SK-N-SH (cell line): ENCODE results near the gene LRRC42. TPM values are rescaled to one million over a fixed set of nuclear protein-coding genes. Genes with fewer than 3 reads are reported as not detected.

ENCODE experiments used
- CTCF ChIA-PET: fragments of 300-600, 350-600 bp; formaldehyde crosslinking; extraction: SDS; loops from one replicate; lab custom pipeline; 2021; lab: Yijun Ruan, JAX
- POLR2A ChIA-PET: fragments of 350-600 bp; sonication (Branson Sonifier 250); formaldehyde crosslinking; extraction: SDS; loops from one replicate; lab custom pipeline; 2020; ENCODE audit warnings: antibody characterized with exemption, inconsistent platforms; lab: Yijun Ruan, JAX
- DNase-seq: peaks from one replicate; pipeline ENCODE4 v3.0.0; 2012
- H2AFZ ChIP-seq: fragments of 200-600 bp; sonication (generic); 2 replicates; pipeline ENCODE4 v1.8.1; 2016; ENCODE audit warnings: antibody characterized with exemption, mild to moderate bottlenecking, low read depth
- H3F3A ChIP-seq: fragments of 200-600 bp; sonication (generic); replicated peaks from 2 replicates; pipeline ENCODE3; 2016; ENCODE audit warnings: antibody characterized with exemption, mild to moderate bottlenecking; ENCODE audit not compliant: insufficient read depth
- H3K27ac ChIP-seq, 2 experiments: fragments of 200-500 bp in 1 of 2; fragments of 200-600 bp in 1 of 2; sonication (Bioruptor generic) in 1 of 2; sonication (generic), shearing (Covaris generic) in 1 of 2; 2 replicates each; pipeline versions ENCODE4 v1.5.1 to v1.6.1; 2014 to 2016; ENCODE audit warnings: low read depth in 2 of 2, inconsistent platforms in 1 of 2, low read length in 1 of 2, mild to moderate bottlenecking in 1 of 2, mixed read lengths in 1 of 2
- H3K27me3 ChIP-seq: fragments of 200-600 bp; sonication (generic), shearing (Covaris generic); 2 replicates; pipeline ENCODE4 v1.6.1; 2016; ENCODE audit warnings: mixed run types; ENCODE audit not compliant: insufficient read depth
- H3K36me3 ChIP-seq, 2 experiments: fragments of 200-500 bp in 1 of 2; fragments of 200-600 bp in 1 of 2; sonication (Bioruptor generic) in 1 of 2; sonication (generic) in 1 of 2; replicated peaks in 1 of 2; 2 replicates each; pipeline versions ENCODE3 to v1.5.1; 2014 to 2016; ENCODE audit warnings: low read length in 1 of 2, mild to moderate bottlenecking in 1 of 2; ENCODE audit not compliant: insufficient read depth in 2 of 2, control insufficient read depth in 1 of 2
- H3K4me1 ChIP-seq, 2 experiments: fragments of 200-500 bp in 1 of 2; fragments of 200-600 bp in 1 of 2; sonication (Bioruptor generic) in 1 of 2; sonication (generic), shearing (Covaris generic) in 1 of 2; 2 replicates each; pipeline versions ENCODE4 v1.5.1 to v1.6.1; 2014 to 2016; ENCODE audit warnings: low read depth in 1 of 2, low read length in 1 of 2, mixed run types in 1 of 2; ENCODE audit not compliant: insufficient read depth in 2 of 2, control insufficient read depth in 1 of 2
- H3K4me2 ChIP-seq: fragments of 200-600 bp; sonication (generic), shearing (Covaris generic); 2 replicates; pipeline ENCODE4 v1.6.1; 2017; ENCODE audit warnings: mixed run types
- H3K4me3 ChIP-seq, 2 experiments: fragments of 200-500 bp in 1 of 2; fragments of 200-600 bp in 1 of 2; sonication (Bioruptor generic) in 1 of 2; sonication (generic), shearing (Covaris generic) in 1 of 2; 2 replicates each; pipeline versions ENCODE4 v1.5.1 to v1.8.1; 2014 to 2016; ENCODE audit warnings: low read depth in 2 of 2, inconsistent platforms in 1 of 2, low read length in 1 of 2, mild to moderate bottlenecking in 1 of 2, mixed read lengths in 1 of 2, moderate library complexity in 1 of 2
- H3K79me2 ChIP-seq: fragments of 200-600 bp; sonication (generic); 2 replicates; pipeline ENCODE4 v1.8.1; 2017; ENCODE audit warnings: mild to moderate bottlenecking; ENCODE audit not compliant: insufficient read depth
- H3K9ac ChIP-seq: fragments of 200-600 bp; sonication (generic); 2 replicates; pipeline ENCODE4 v1.6.1; 2017; ENCODE audit warnings: mixed run types
- H3K9me2 ChIP-seq: fragments of 200-600 bp; sonication (generic); 2 replicates; pipeline ENCODE4 v1.6.1; 2017; ENCODE audit warnings: mixed run types
- H3K9me3 ChIP-seq: fragments of 200-600 bp; sonication (generic); 2 replicates; pipeline ENCODE4 v1.6.1; 2017; ENCODE audit warnings: mixed run types, mild to moderate bottlenecking, moderate library complexity
- H4K20me1 ChIP-seq: fragments of 200-600 bp; sonication (generic); 2 replicates; pipeline ENCODE4 v1.6.1; 2017; ENCODE audit warnings: mild to moderate bottlenecking, mixed run types; ENCODE audit not compliant: insufficient read depth
- CHD2 ChIP-seq: fragments of 150-350 bp; IDR thresholded peaks from 2 replicates; pipeline ENCODE4 v1.6.1; 2018; ENCODE audit warnings: low read length; ENCODE audit not compliant: partially characterized antibody
- ELF1 ChIP-seq: IDR thresholded peaks from 2 replicates; pipeline ENCODE4 v1.4.0; 2012
- FOXJ3 ChIP-seq: sonication (generic); formaldehyde crosslinking; IDR thresholded peaks from 2 replicates; pipeline ENCODE4 v1.5.1; 2020; ENCODE audit warnings: mild to moderate bottlenecking, missing genetic modification reagents
- GABPA ChIP-seq: IDR thresholded peaks from 2 replicates; pipeline ENCODE4 v1.4.0; 2012; ENCODE audit warnings: low read depth, mild to moderate bottlenecking
- GATA2 ChIP-seq: sonication (generic); formaldehyde crosslinking; IDR thresholded peaks from 2 replicates; pipeline ENCODE4 v1.5.0; 2020; ENCODE audit warnings: mild to moderate bottlenecking, missing genetic modification reagents
- JUND ChIP-seq: IDR thresholded peaks from 2 replicates; pipeline ENCODE4 v1.4.0; 2012
- MEF2A ChIP-seq: IDR thresholded peaks from 2 replicates; pipeline ENCODE4 v1.4.0; 2012; ENCODE audit warnings: low read depth, borderline replicate concordance
- MXI1 ChIP-seq: IDR thresholded peaks from 2 replicates; pipeline ENCODE4 v1.6.1; 2012; ENCODE audit warnings: mild to moderate bottlenecking, low read depth, low read length, improper control_type of control experiment
- NFIC ChIP-seq: IDR thresholded peaks from 2 replicates; pipeline ENCODE4 v1.4.0; 2012; ENCODE audit warnings: borderline replicate concordance
- POLR2AphosphoS5 ChIP-seq: IDR thresholded peaks from 2 replicates; pipeline ENCODE4 v1.6.1; 2012; ENCODE audit warnings: low read depth, low read length
- RAD21 ChIP-seq: IDR thresholded peaks from 2 replicates; pipeline ENCODE4 v1.6.1; 2012; ENCODE audit warnings: mild to moderate bottlenecking, low read length
- RCOR1 ChIP-seq: fragments of 150-350 bp; IDR thresholded peaks from 2 replicates; pipeline ENCODE4 v1.6.1; 2017; ENCODE audit warnings: antibody characterized with exemption, low read length
- RXRA ChIP-seq: IDR thresholded peaks from 2 replicates; pipeline ENCODE4 v1.4.0; 2012; ENCODE audit warnings: low read depth, mild to moderate bottlenecking, borderline replicate concordance
- SIN3A ChIP-seq: IDR thresholded peaks from 2 replicates; pipeline ENCODE4 v1.6.1; 2012; ENCODE audit warnings: low read depth, mild to moderate bottlenecking, low read length, moderate library complexity, borderline replicate concordance
- SMC3 ChIP-seq: IDR thresholded peaks from 2 replicates; pipeline ENCODE4 v1.6.1; 2012; ENCODE audit warnings: low read depth, low read length, improper control_type of control experiment
- TAF1 ChIP-seq: IDR thresholded peaks from 2 replicates; pipeline ENCODE4 v1.6.1; 2012; ENCODE audit warnings: low read depth, mild to moderate bottlenecking, low read length, moderate library complexity, borderline replicate concordance
- YY1 ChIP-seq: IDR thresholded peaks from 2 replicates; pipeline ENCODE4 v1.4.0; 2012; ENCODE audit warnings: low read depth, mild to moderate bottlenecking
- WGBS: methylation state at CpG from one replicate; pipeline ENCODE4 v1.1.6; 2017; ENCODE audit warnings: low lambda C conversion rate; 5-methylcytosine and 5-hydroxymethylcytosine counted together
- polyA plus RNA-seq, 3 experiments: library from polyadenylated mRNA; depleted of rRNA; stranded (reverse); fragments of >200 nt; gene quantifications; 2 replicates each; pipeline ENCODE4 v1.2.3, GENCODE V29; 2012
- TF ChIP-seq, protein P1 (sequence below): IDR thresholded peaks from 2 replicates; pipeline ENCODE4 v1.4.0; 2012; ENCODE audit warnings: low read depth, borderline replicate concordance
- TF ChIP-seq, protein P2 (sequence below): IDR thresholded peaks from 2 replicates; pipeline ENCODE4; 2012
- TF ChIP-seq, protein P3 (sequence below): IDR thresholded peaks from 2 replicates; pipeline ENCODE4 v1.6.1; 2012; ENCODE audit warnings: mild to moderate bottlenecking, low read depth, low read length, moderate library complexity
- TF ChIP-seq, protein P4 (sequence below): IDR thresholded peaks from 2 replicates; pipeline ENCODE4 v1.4.0; 2012; ENCODE audit warnings: low read depth, borderline replicate concordance

Gene LRRC42
- polyA plus RNA-seq, 1 of the 3 experiments (the other 2 are of a cell fraction), result 35.0 TPM

DNA sequence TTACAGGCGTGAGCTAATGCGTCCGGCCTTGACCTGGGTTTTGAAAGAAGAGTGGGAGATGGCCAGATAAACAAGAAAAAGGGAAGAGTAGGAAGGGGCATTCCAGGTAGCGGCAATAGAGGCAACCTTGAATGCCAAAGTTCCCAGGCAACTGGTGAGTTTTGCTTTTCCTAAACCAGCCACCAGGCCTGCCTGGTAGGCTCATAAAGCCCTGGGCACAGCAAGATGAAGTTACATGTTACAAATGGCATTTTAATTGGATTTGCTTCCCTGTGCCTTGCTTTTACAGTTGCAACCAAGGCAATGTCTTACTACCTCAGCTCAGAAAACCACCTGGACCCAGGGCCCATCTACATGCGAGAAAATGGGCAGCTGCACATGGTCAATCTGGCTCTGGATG lies 5.5 kb downstream of the LRRC42 start:
- peaks cover 44 to 54% of the 10 kb centered on the region in 2 experiments for H3K36me3 ChIP-seq
- H3F3A ChIP-seq, result peaks cover 8% of the 10 kb centered on the region
- H3K4me3 ChIP-seq, result no peak overlapping the region
- peaks cover 18% of the 10 kb centered on the region for H4K20me1 ChIP-seq
- no peaks in the 10 kb centered on the region for H3K9me3 ChIP-seq
- 90% methylated on average over 5 of the region's 5 CpGs for WGBS
- H3K9ac ChIP-seq, result no peak overlapping the region
- H3K4me2 ChIP-seq, result no peak overlapping the region
- ChIA-PET POLR2A (no interaction called here), CTCF (interaction anchor here (0.5 to 11.2 kb wide), 5 partner anchors 7 to 345 kb away, joined by 3 to 100 read pairs (median 6); no protein-coding TSS in a partner anchor)
- no peaks in the 10 kb centered on the region for H3K9me2 ChIP-seq
- no peak overlapping the region for H2AFZ ChIP-seq
- peak; percentile 17 for DNase-seq
- H3K4me1 ChIP-seq, result peaks cover 11 to 33% of the 10 kb centered on the region in 2 experiments; a peak in 2 of 4 replicates
- H3K79me2 ChIP-seq, result peaks cover 79% of the 10 kb centered on the region
- no peaks in the 10 kb centered on the region for H3K27me3 ChIP-seq
- H3K27ac ChIP-seq, result peak overlapping the region in 1 of 2 experiments; percentile 66; a peak in 1 of 4 replicates
- TF ChIP-seq MXI1 (peak; percentile 37; the same call in 1 of the 2 replicates), MEF2A (no peak)

DNA sequence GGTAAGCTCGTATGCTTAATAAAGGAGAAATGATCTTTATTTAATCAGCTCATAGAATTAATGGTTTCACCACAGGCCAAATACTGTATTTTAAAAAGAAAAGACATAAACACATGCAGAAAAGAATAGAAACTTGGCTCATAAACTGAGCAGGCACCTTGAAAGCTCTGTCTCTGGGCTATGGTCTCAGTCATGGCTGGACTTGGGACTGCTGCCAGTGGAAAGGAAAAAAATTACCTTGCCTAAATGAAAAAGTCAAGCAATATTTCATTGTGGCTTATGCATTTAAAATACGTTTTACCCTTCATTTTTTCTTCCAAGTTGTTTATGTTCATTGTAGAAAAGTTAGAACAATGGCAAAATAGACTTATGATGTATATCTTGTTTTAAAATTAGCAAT lies 8.0 kb downstream of the LRRC42 start:
- H3K4me1 ChIP-seq, result peaks cover 4 to 29% of the 10 kb centered on the region in 2 experiments; a peak in 3 of 4 replicates
- no peak overlapping the region for H3K4me2 ChIP-seq
- peaks cover 42 to 56% of the 10 kb centered on the region in 2 experiments for H3K36me3 ChIP-seq
- H3K9me2 ChIP-seq, result no peaks in the 10 kb centered on the region
- peaks cover 16% of the 10 kb centered on the region for H4K20me1 ChIP-seq
- H3K9me3 ChIP-seq, result no peaks in the 10 kb centered on the region
- no peak overlapping the region for H3K9ac ChIP-seq
- 79% methylated on average over 2 of the region's 2 CpGs for WGBS
- ChIA-PET CTCF (interaction anchor here (1.5 to 11.2 kb wide), 2 partner anchors 77 to 93 kb away, joined by 5 to 100 read pairs; no protein-coding TSS in a partner anchor), POLR2A (no interaction called here)
- H3K4me3 ChIP-seq, result no peak overlapping the region
- H2AFZ ChIP-seq, result no peak overlapping the region
- no peak for DNase-seq
- no peak overlapping the region; a peak in 1 of 4 replicates for H3K27ac ChIP-seq
- no peaks in the 10 kb centered on the region for H3K27me3 ChIP-seq
- peaks cover 13% of the 10 kb centered on the region for H3F3A ChIP-seq
- peaks cover 60% of the 10 kb centered on the region for H3K79me2 ChIP-seq
- TF ChIP-seq CHD2 (no peak), TAF1 (no peak), YY1 (no peak), GABPA (no peak), RAD21 (no peak), ELF1 (no peak), SIN3A (no peak), RCOR1 (no peak), SMC3 (no peak), JUND (no peak), POLR2AphosphoS5 (no peak), NFIC (no peak), FOXJ3 (no peak), GATA2 (CRISPR knock-in tag) (no peak), RXRA (no peak)
- TF ChIP-seq, protein P1, sequence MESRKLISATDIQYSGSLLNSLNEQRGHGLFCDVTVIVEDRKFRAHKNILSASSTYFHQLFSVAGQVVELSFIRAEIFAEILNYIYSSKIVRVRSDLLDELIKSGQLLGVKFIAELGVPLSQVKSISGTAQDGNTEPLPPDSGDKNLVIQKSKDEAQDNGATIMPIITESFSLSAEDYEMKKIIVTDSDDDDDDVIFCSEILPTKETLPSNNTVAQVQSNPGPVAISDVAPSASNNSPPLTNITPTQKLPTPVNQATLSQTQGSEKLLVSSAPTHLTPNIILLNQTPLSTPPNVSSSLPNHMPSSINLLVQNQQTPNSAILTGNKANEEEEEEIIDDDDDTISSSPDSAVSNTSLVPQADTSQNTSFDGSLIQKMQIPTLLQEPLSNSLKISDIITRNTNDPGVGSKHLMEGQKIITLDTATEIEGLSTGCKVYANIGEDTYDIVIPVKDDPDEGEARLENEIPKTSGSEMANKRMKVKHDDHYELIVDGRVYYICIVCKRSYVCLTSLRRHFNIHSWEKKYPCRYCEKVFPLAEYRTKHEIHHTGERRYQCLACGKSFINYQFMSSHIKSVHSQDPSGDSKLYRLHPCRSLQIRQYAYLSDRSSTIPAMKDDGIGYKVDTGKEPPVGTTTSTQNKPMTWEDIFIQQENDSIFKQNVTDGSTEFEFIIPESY, result no peak
- TF ChIP-seq, protein P2, sequence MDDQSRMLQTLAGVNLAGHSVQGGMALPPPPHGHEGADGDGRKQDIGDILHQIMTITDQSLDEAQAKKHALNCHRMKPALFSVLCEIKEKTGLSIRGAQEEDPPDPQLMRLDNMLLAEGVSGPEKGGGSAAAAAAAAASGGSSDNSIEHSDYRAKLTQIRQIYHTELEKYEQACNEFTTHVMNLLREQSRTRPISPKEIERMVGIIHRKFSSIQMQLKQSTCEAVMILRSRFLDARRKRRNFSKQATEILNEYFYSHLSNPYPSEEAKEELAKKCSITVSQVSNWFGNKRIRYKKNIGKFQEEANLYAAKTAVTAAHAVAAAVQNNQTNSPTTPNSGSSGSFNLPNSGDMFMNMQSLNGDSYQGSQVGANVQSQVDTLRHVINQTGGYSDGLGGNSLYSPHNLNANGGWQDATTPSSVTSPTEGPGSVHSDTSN, result no peak
- TF ChIP-seq, protein P3, sequence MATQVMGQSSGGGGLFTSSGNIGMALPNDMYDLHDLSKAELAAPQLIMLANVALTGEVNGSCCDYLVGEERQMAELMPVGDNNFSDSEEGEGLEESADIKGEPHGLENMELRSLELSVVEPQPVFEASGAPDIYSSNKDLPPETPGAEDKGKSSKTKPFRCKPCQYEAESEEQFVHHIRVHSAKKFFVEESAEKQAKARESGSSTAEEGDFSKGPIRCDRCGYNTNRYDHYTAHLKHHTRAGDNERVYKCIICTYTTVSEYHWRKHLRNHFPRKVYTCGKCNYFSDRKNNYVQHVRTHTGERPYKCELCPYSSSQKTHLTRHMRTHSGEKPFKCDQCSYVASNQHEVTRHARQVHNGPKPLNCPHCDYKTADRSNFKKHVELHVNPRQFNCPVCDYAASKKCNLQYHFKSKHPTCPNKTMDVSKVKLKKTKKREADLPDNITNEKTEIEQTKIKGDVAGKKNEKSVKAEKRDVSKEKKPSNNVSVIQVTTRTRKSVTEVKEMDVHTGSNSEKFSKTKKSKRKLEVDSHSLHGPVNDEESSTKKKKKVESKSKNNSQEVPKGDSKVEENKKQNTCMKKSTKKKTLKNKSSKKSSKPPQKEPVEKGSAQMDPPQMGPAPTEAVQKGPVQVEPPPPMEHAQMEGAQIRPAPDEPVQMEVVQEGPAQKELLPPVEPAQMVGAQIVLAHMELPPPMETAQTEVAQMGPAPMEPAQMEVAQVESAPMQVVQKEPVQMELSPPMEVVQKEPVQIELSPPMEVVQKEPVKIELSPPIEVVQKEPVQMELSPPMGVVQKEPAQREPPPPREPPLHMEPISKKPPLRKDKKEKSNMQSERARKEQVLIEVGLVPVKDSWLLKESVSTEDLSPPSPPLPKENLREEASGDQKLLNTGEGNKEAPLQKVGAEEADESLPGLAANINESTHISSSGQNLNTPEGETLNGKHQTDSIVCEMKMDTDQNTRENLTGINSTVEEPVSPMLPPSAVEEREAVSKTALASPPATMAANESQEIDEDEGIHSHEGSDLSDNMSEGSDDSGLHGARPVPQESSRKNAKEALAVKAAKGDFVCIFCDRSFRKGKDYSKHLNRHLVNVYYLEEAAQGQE, result no peak
- TF ChIP-seq, protein P4, sequence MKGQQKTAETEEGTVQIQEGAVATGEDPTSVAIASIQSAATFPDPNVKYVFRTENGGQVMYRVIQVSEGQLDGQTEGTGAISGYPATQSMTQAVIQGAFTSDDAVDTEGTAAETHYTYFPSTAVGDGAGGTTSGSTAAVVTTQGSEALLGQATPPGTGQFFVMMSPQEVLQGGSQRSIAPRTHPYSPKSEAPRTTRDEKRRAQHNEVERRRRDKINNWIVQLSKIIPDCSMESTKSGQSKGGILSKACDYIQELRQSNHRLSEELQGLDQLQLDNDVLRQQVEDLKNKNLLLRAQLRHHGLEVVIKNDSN, result no peak
